Neural progenitor cell (in vitro differentiated cells): ENCODE results near the gene CXorf65. TPM values are rescaled to one million over a fixed set of nuclear protein-coding genes. Genes with fewer than 3 reads are reported as not detected.
A peak's percentile ranks its signal among the peaks of the same experiment; 100 is the strongest.

Experiments used
- DNase-seq: peaks from one replicate; pipeline ENCODE4 v3.0.0-alpha.2; 2016; ENCODE audit warnings: low spot score
- H2AFZ ChIP-seq: fragments of 200-600 bp; sonication (generic); replicated peaks from 2 replicates; pipeline ENCODE4 v1.6.1; 2016; ENCODE audit warnings: antibody characterized with exemption
- H3F3A ChIP-seq: fragments of 200-600 bp; sonication (generic); 2 replicates; pipeline ENCODE4 v1.6.1; 2016; ENCODE audit warnings: antibody characterized with exemption, low read depth
- H3K27ac ChIP-seq: fragments of 200-600 bp; sonication (generic); 2 replicates; pipeline ENCODE4 v1.5.1; 2016; ENCODE audit warnings: mild to moderate bottlenecking
- H3K27me3 ChIP-seq: fragments of 200-600 bp; sonication (generic); 2 replicates; pipeline ENCODE4 v1.6.1; 2016; ENCODE audit warnings: mild to moderate bottlenecking, moderate library complexity
- H3K36me3 ChIP-seq: fragments of 200-600 bp; sonication (generic); 2 replicates; pipeline ENCODE4 v1.5.1; 2016
- H3K4me1 ChIP-seq: fragments of 200-600 bp; sonication (generic); 2 replicates; pipeline ENCODE4 v1.6.1; 2016; ENCODE audit warnings: mixed run types
- H3K4me2 ChIP-seq: fragments of 200-600 bp; sonication (generic); 2 replicates; pipeline ENCODE4 v1.6.1; 2016
- H3K4me3 ChIP-seq: fragments of 200-600 bp; sonication (generic); 2 replicates; pipeline ENCODE4 v1.5.1; 2016
- H3K79me2 ChIP-seq: fragments of 200-600 bp; sonication (generic); 2 replicates; pipeline ENCODE4 v1.6.1; 2016; ENCODE audit warnings: low read depth
- H3K9ac ChIP-seq: fragments of 200-600 bp; sonication (generic); 2 replicates; pipeline ENCODE4 v1.6.1; 2016
- H3K9me3 ChIP-seq: fragments of 200-600 bp; sonication (generic); 2 replicates; pipeline ENCODE4 v1.5.1; 2016; ENCODE audit warnings: low read depth
- H4K20me1 ChIP-seq: fragments of 200-600 bp; sonication (generic); 2 replicates; pipeline ENCODE4 v1.6.1; 2016; ENCODE audit warnings: low read depth
- H3K27ac Mint-ChIP-seq: 3 replicates; pipeline ENCODE4 v1.8.0; 2021; ENCODE audit warnings: mixed read lengths
- H3K27me3 Mint-ChIP-seq: 2 replicates; pipeline ENCODE4 v1.8.0; 2022; ENCODE audit warnings: low read depth, mild to moderate bottlenecking, inconsistent platforms, moderate library complexity, mixed read lengths; ENCODE audit not compliant: insufficient read depth
- H3K36me3 Mint-ChIP-seq: 3 replicates; pipeline ENCODE4 v1.8.0; 2021; ENCODE audit warnings: mixed read lengths
- H3K4me1 Mint-ChIP-seq: 3 replicates; pipeline ENCODE4 v1.8.0; 2021; ENCODE audit warnings: mixed read lengths
- H3K4me3 Mint-ChIP-seq: 3 replicates; pipeline ENCODE4 v1.8.0; 2021; ENCODE audit warnings: mild to moderate bottlenecking, moderate library complexity, mixed read lengths
- H3K9me3 Mint-ChIP-seq: 3 replicates; pipeline ENCODE4 v1.8.0; 2020; ENCODE audit warnings: mixed read lengths
- EZH2 ChIP-seq: fragments of 200-600 bp; sonication (generic); IDR thresholded peaks from 2 replicates; pipeline ENCODE4 v1.6.1; 2017; ENCODE audit warnings: antibody characterized with exemption, mild to moderate bottlenecking, moderate library complexity
- EZH2phosphoT487 ChIP-seq: fragments of 200-600 bp; sonication (generic); IDR thresholded peaks from 2 replicates; pipeline ENCODE4 v1.6.1; 2017; ENCODE audit warnings: antibody characterized with exemption
- total RNA-seq: library from RNA; depleted of rRNA; stranded (reverse); fragments of >200 nt; gene quantifications from 2 replicates; pipeline ENCODE4 v1.2.3, GENCODE V29; 2015; ENCODE audit warnings: low replicate concordance
- TF ChIP-seq, protein P1 (sequence below): fragments of 200-600 bp; sonication (generic); IDR thresholded peaks from 2 replicates; pipeline ENCODE4 v1.5.1; 2017; ENCODE audit warnings: antibody characterized with exemption, mild to moderate bottlenecking

The CXorf65 gene
- total RNA-seq, 1 donor from 2014 or later, result not detected

DNA sequence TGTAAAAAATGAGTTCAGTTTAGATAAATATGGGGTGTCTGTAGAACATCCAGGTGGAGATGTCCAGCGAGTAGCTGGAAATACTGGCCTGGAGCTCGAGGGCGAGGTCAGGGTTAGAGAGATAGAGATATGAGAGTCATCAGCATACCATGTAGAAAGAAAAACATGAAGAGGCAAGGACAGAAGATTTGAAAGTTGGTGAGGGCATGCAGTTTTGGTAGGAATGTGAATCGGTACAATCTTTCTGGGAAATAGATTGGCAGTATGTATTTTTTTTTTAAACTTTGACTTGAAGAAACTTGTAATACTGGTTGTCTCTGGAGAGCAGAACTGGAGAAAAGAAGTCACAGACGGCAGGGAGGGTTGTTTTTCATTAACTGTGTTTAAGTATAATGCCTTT, 36.0 kb downstream of the CXorf65 start:
- Histone ChIP-seq H3K4me1 (peaks cover 4% of the 10 kb centered on the region), H3K79me2 (peaks cover 22% of the 10 kb centered on the region), H3F3A (peaks cover 26% of the 10 kb centered on the region), H3K4me2 (no peak overlapping the region), H3K27me3 (no peaks in the 10 kb centered on the region), H4K20me1 (no peaks in the 10 kb centered on the region), H3K36me3 (no peaks in the 10 kb centered on the region), H3K9me3 (no peaks in the 10 kb centered on the region), H3K9ac (no peak overlapping the region), H3K27ac (no peak overlapping the region), H2AFZ (peak overlapping the region; percentile 13), H3K4me3 (no peak overlapping the region)
- Mint-ChIP-seq H3K27me3 (peaks cover 4% of the 10 kb centered on the region), H3K4me1 (peaks cover 5% of the 10 kb centered on the region), H3K9me3 (no peaks in the 10 kb centered on the region), H3K36me3 (peaks cover 2% of the 10 kb centered on the region), H3K27ac (no peak overlapping the region), H3K4me3 (no peak overlapping the region)
- DNase-seq, result no peak
- TF ChIP-seq EZH2 (no peak), EZH2phosphoT487 (no peak)
- TF ChIP-seq, protein P1, sequence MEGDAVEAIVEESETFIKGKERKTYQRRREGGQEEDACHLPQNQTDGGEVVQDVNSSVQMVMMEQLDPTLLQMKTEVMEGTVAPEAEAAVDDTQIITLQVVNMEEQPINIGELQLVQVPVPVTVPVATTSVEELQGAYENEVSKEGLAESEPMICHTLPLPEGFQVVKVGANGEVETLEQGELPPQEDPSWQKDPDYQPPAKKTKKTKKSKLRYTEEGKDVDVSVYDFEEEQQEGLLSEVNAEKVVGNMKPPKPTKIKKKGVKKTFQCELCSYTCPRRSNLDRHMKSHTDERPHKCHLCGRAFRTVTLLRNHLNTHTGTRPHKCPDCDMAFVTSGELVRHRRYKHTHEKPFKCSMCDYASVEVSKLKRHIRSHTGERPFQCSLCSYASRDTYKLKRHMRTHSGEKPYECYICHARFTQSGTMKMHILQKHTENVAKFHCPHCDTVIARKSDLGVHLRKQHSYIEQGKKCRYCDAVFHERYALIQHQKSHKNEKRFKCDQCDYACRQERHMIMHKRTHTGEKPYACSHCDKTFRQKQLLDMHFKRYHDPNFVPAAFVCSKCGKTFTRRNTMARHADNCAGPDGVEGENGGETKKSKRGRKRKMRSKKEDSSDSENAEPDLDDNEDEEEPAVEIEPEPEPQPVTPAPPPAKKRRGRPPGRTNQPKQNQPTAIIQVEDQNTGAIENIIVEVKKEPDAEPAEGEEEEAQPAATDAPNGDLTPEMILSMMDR, result no peak

DNA sequence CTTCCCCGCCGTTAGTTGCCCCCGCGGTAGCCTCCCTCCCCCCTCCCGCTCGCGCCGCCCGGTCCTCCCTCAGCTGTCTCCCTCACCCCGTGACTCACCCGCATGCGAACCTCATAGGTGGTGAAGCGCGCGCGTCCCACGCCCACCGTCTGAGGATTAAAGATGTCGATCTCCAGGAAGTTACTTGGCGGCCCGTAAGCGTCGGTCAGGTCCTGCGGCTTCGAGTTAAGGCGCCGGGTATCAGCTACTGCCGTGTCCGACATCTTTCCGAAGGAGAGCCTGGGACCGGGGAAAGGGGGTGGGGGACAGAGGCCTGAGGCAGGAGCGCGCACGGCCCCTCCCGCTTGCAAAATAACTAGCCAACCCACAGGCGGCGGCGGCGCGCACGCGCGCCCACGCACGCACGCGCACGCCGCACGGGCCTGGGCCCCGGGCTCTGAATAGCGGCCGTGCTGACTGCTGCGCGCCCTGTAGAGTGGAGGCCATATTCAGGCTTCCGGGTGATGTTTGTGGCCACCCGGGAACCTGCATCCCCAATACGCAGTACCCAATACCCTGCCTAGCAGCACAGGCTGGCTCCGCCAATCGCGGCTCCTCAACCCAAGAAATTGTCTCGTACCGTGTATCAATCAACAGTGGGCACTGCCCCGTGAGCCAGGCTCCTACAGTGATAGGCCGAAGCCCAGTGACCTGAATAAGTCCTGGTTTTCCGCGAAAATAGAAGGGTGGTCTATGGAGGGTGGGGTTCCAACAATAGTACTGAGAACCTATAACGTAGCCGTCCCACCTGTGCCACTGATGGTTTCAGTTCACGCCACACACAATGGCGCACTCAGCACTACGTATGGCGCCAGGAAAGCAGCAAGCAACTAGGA, 38.3 kb downstream of the CXorf65 start, which contains the start of gene SNX12:
SNX12 (minus strand) TSS at position 291 of the 875 bp plus-strand sequence; CDS start at position 263, 28 bp downstream.
- no peaks in the 10 kb centered on the region for H3K36me3 ChIP-seq
- TF ChIP-seq, protein P1, result no peak
- TF ChIP-seq EZH2phosphoT487, result no peak
- TF ChIP-seq EZH2, result no peak
- Mint-ChIP-seq H3K36me3 (peaks cover 2% of the 10 kb centered on the region), H3K9me3 (no peaks in the 10 kb centered on the region), H3K4me3 (peak within 1 kb of the TSS; percentile 96), H3K27me3 (peaks cover 4% of the 10 kb centered on the region), H3K4me1 (peaks cover 5% of the 10 kb centered on the region), H3K27ac (peak within 1 kb of the TSS; percentile 84)
- H2AFZ ChIP-seq, result peak within 1 kb of the TSS; percentile 63
- H3K27me3 ChIP-seq, result no peaks in the 10 kb centered on the region
- no peaks in the 10 kb centered on the region for H3K9me3 ChIP-seq
- peak; percentile 90 for DNase-seq
- H3K9ac ChIP-seq, result peak within 1 kb of the TSS; percentile 55
- no peaks in the 10 kb centered on the region for H4K20me1 ChIP-seq
- peaks cover 4% of the 10 kb centered on the region for H3K4me1 ChIP-seq
- peaks cover 26% of the 10 kb centered on the region for H3F3A ChIP-seq
- H3K4me3 ChIP-seq, result peak within 1 kb of the TSS; percentile 78
- peak within 1 kb of the TSS; percentile 34 for H3K27ac ChIP-seq
- H3K4me2 ChIP-seq, result peak within 1 kb of the TSS; percentile 82
- peaks cover 39% of the 10 kb centered on the region for H3K79me2 ChIP-seq

- no peaks in the 10 kb centered on the region for H3K27me3 ChIP-seq
- Mint-ChIP-seq H3K27ac (peak overlapping the region; percentile 58), H3K9me3 (peaks cover under 1% of the 10 kb centered on the region), H3K36me3 (peaks cover 2% of the 10 kb centered on the region), H3K4me1 (peaks cover 5% of the 10 kb centered on the region), H3K4me3 (peak overlapping the region; percentile 96), H3K27me3 (peaks cover 4% of the 10 kb centered on the region)
- H3K9me3 ChIP-seq, result no peaks in the 10 kb centered on the region
- peaks cover 26% of the 10 kb centered on the region for H3F3A ChIP-seq
- H3K4me2 ChIP-seq, result peak overlapping the region; percentile 82
- H3K9ac ChIP-seq, result peak overlapping the region; percentile 55
- no peaks in the 10 kb centered on the region for H4K20me1 ChIP-seq
- peak overlapping the region; percentile 78 for H3K4me3 ChIP-seq
- H3K36me3 ChIP-seq, result no peaks in the 10 kb centered on the region
- H3K79me2 ChIP-seq, result peaks cover 39% of the 10 kb centered on the region
- peak overlapping the region; percentile 34 for H3K27ac ChIP-seq
- TF ChIP-seq, protein P1, result no peak
- no peak for TF ChIP-seq EZH2phosphoT487
- no peak for TF ChIP-seq EZH2
- no peak for DNase-seq
- peak overlapping the region; percentile 63 for H2AFZ ChIP-seq
- H3K4me1 ChIP-seq, result peaks cover 4% of the 10 kb centered on the region
These were observed 38.9 kb downstream of the CXorf65 start for GRCh38 chrX:71067712-71068043.
